K562 (cell line): ENCODE data around the gene GALNS. TPM values are rescaled to one million over a fixed set of nuclear protein-coding genes. Genes with fewer than 3 reads are reported as not detected.
A peak's percentile ranks its signal among the peaks of the same experiment; 100 is the strongest.

ENCODE experiments used
- BACH1 ChIP-seq: fragments of 200-800 bp; sonication (Bioruptor generic); IDR thresholded peaks from 2 replicates; pipeline ENCODE4 v1.6.1; 2016; ENCODE audit warnings: missing genetic modification characterization, missing compliant biosample characterization
- BHLHE40 ChIP-seq: IDR thresholded peaks from 2 replicates; pipeline ENCODE4 v1.6.1; 2011; ENCODE audit warnings: low read length, improper control_type of control experiment
- CBFB ChIP-seq: sonication (generic); formaldehyde crosslinking; IDR thresholded peaks from 2 replicates; pipeline ENCODE4 v1.4.0; 2020; ENCODE audit warnings: mild to moderate bottlenecking, missing genetic modification reagents
- FOXK2 ChIP-seq, 2 experiments: fragments of 450-650 bp; IDR thresholded peaks in 1 of 2; conservative IDR thresholded peaks in 1 of 2; 2 replicates each; pipeline ENCODE4 v1.6.1; 2016; ENCODE audit warnings: low read depth in 2 of 2, mild to moderate bottlenecking in 1 of 2
- ILF3 ChIP-seq: fragments of 450-650 bp; IDR thresholded peaks from 2 replicates; pipeline ENCODE4 v1.6.1; 2018; ENCODE audit warnings: antibody characterized with exemption, mild to moderate bottlenecking, moderate library complexity, borderline replicate concordance
- KAT2B ChIP-seq: IDR thresholded peaks from one replicate; pipeline ENCODE4 v1.6.1; 2012; ENCODE audit warnings: low read depth, mild to moderate bottlenecking, control low read depth, inconsistent platforms, low read length, moderate library complexity
- NCOA6 ChIP-seq: fragments of 450-650 bp; IDR thresholded peaks from 2 replicates; pipeline ENCODE4 v1.6.1; 2017; ENCODE audit warnings: mild to moderate bottlenecking
- PCBP2 ChIP-seq: fragments of 200-400 bp; formaldehyde crosslinking; IDR thresholded peaks from 2 replicates; pipeline ENCODE4 v1.6.1; 2018; ENCODE audit warnings: low read length, low read depth, mild to moderate bottlenecking, moderate library complexity; ENCODE audit not compliant: poor library complexity, severe bottlenecking
- POLR2AphosphoS2 ChIP-seq: IDR thresholded peaks from 2 replicates; pipeline ENCODE4 v1.6.1; 2012; ENCODE audit warnings: low read length, improper control_type of control experiment
- RUNX1 ChIP-seq: sonication (generic); IDR thresholded peaks from 2 replicates; pipeline ENCODE4 v1.6.1; 2016; ENCODE audit warnings: antibody characterized with exemption, low read depth
- SIX5 ChIP-seq, 2 experiments: IDR thresholded peaks; 2 replicates each; pipeline ENCODE4 v1.6.1; 2011; ENCODE audit warnings: low read length in 2 of 2, borderline replicate concordance in 1 of 2, low read depth in 1 of 2, mild to moderate bottlenecking in 1 of 2, moderate library complexity in 1 of 2; ENCODE audit not compliant: insufficient read depth in 1 of 2
- SMAD3 ChIP-seq: fragments of 450-650 bp; formaldehyde crosslinking; conservative IDR thresholded peaks from 2 replicates; pipeline ENCODE4 v1.4.0; 2020; ENCODE audit warnings: mild to moderate bottlenecking
- SP2 ChIP-seq: IDR thresholded peaks from 2 replicates; pipeline ENCODE4 v1.6.1; 2011; ENCODE audit warnings: mild to moderate bottlenecking, low read depth, low read length, moderate library complexity; ENCODE audit not compliant: poor library complexity, severe bottlenecking; ENCODE audit errors: extremely low read depth
- VEZF1 ChIP-seq: fragments of 200-800 bp; sonication (Bioruptor generic); IDR thresholded peaks from 2 replicates; pipeline ENCODE4 v1.6.1; 2017; ENCODE audit warnings: missing genetic modification characterization, missing compliant biosample characterization
- ZBTB7A ChIP-seq: IDR thresholded peaks from 2 replicates; pipeline ENCODE4 v1.6.1; 2011; ENCODE audit warnings: low read depth, mild to moderate bottlenecking, low read length, moderate library complexity, borderline replicate concordance; ENCODE audit not compliant: control insufficient read depth
- ZNF12 ChIP-seq: sonication (generic); formaldehyde crosslinking; IDR thresholded peaks from 2 replicates; pipeline ENCODE4 v1.4.0; 2020; ENCODE audit warnings: mild to moderate bottlenecking, missing genetic modification reagents
- ZNF655 ChIP-seq: fragments of 250-450 bp; sonication (Bioruptor Pico); IDR thresholded peaks from 2 replicates; pipeline ENCODE4 v1.5.0; 2021
- ZNF695 ChIP-seq: fragments of 450-650 bp; formaldehyde crosslinking; IDR thresholded peaks from 2 replicates; pipeline ENCODE4 v1.4.0; 2020; ENCODE audit warnings: mild to moderate bottlenecking, moderate library complexity
- ZNF785 ChIP-seq: fragments of 250-450 bp; sonication (Bioruptor Pico); IDR thresholded peaks from 2 replicates; pipeline ENCODE4 v1.4.0; 2020; ENCODE audit warnings: mild to moderate bottlenecking
- polyA plus RNA-seq, 8 experiments: library from polyadenylated mRNA; depleted of rRNA in 4 of 8; stranded (reverse) in 5 of 8; unstranded in 3 of 8; fragments of >200 nt; fragmentation: Nextera tagmentation in 2 of 8; fragmentation: Illumina TruSeq in 1 of 8; extraction: Ambion mirVana in 2 of 8; extraction: Trizol in 1 of 8; gene quantifications; 2 replicates each; pipeline versions ENCODE4 v1.2.1 to v1.2.3, GENCODE V29; 2011 to 2014; ENCODE audit warnings: inconsistent platforms in 1 of 8, missing spikeins in 1 of 8
- total RNA-seq, 7 experiments: library from RNA; depleted of rRNA in 6 of 7; stranded (reverse); fragments of >200 nt in 6 of 7; fragmentation: Illumina TruSeq in 2 of 7; extraction: Trizol in 2 of 7; gene quantifications; 2 replicates each; pipeline versions ENCODE4 v1.2.1 to v1.2.3, GENCODE V29; 2011 to 2021; ENCODE audit warnings: low replicate concordance in 1 of 7
- TF ChIP-seq, protein P1 (sequence below): fragments of 450-650 bp; conservative IDR thresholded peaks from 2 replicates; pipeline ENCODE4 v1.6.1; 2016; ENCODE audit warnings: missing genetic modification characterization, low read depth, mild to moderate bottlenecking, missing compliant biosample characterization, moderate library complexity
- TF ChIP-seq, protein P2 (sequence below): fragments of 250-450 bp; sonication (Bioruptor Pico); IDR thresholded peaks from 2 replicates; pipeline ENCODE4 v1.8.0; 2022; ENCODE audit warnings: inconsistent platforms
- TF ChIP-seq, protein P3 (sequence below), 3 experiments: IDR thresholded peaks in 2 of 3; conservative IDR thresholded peaks in 1 of 3; 2 replicates each; pipeline ENCODE4 v1.5.1; 2011 to 2012; ENCODE audit warnings: low read length in 3 of 3, mild to moderate bottlenecking in 3 of 3, control low read depth in 2 of 3, improper control_type of control experiment in 1 of 3, inconsistent platforms in 1 of 3, low read depth in 1 of 3, mixed read lengths in 1 of 3, moderate library complexity in 1 of 3; ENCODE audit not compliant: insufficient read depth in 2 of 3

The GALNS gene
- total and polyA plus RNA-seq, 9 of the 15 experiments (the other 6 are each of a cell fraction or from before 2014, with no cell fraction given): 0.38 to 13.2 (median 4.3) TPM

- no peak for TF ChIP-seq ZNF695 (CRISPR knock-in tag)
- no peak for TF ChIP-seq CBFB (CRISPR knock-in tag)
- no peak for TF ChIP-seq KAT2B
- no peak for TF ChIP-seq POLR2AphosphoS2
- TF ChIP-seq ZNF12: no peak
- no peak for TF ChIP-seq NCOA6
- TF ChIP-seq SMAD3: no peak
- no peak for TF ChIP-seq ILF3
- no peak for TF ChIP-seq SIX5 (IDR thresholded peaks at IDR 0.05; ENCODE audit: borderline replicate concordance in 1 of 2, insufficient read depth in 1 of 2, low read depth in 1 of 2, low read length in 2 of 2)
- no peak for TF ChIP-seq FOXK2 (conservative IDR thresholded peaks at IDR 0.05 in 1 of 2, IDR thresholded peaks at IDR 0.05 in 1 of 2; ENCODE audit: low read depth in 2 of 2)
- TF ChIP-seq, protein P1, sequence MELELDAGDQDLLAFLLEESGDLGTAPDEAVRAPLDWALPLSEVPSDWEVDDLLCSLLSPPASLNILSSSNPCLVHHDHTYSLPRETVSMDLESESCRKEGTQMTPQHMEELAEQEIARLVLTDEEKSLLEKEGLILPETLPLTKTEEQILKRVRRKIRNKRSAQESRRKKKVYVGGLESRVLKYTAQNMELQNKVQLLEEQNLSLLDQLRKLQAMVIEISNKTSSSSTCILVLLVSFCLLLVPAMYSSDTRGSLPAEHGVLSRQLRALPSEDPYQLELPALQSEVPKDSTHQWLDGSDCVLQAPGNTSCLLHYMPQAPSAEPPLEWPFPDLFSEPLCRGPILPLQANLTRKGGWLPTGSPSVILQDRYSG (tag): 0 out of 2 replicates have a peak, but pooled peaks have one; percentile 40
- TF ChIP-seq RUNX1: no peak
- no peak for TF ChIP-seq PCBP2
- TF ChIP-seq ZNF785: no peak
- no peak; the same call in 1 of the 2 replicates for TF ChIP-seq ZBTB7A
- TF ChIP-seq VEZF1 (CRISPR knock-in tag): peak; percentile 48; the same call in 1 of the 2 replicates
- no peak for TF ChIP-seq SP2
- no peak for TF ChIP-seq ZNF655 (CRISPR knock-in tag)
- TF ChIP-seq, protein P2, sequence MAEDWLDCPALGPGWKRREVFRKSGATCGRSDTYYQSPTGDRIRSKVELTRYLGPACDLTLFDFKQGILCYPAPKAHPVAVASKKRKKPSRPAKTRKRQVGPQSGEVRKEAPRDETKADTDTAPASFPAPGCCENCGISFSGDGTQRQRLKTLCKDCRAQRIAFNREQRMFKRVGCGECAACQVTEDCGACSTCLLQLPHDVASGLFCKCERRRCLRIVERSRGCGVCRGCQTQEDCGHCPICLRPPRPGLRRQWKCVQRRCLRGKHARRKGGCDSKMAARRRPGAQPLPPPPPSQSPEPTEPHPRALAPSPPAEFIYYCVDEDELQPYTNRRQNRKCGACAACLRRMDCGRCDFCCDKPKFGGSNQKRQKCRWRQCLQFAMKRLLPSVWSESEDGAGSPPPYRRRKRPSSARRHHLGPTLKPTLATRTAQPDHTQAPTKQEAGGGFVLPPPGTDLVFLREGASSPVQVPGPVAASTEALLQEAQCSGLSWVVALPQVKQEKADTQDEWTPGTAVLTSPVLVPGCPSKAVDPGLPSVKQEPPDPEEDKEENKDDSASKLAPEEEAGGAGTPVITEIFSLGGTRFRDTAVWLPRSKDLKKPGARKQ (CRISPR knock-in tag): no peak
- TF ChIP-seq, protein P3, sequence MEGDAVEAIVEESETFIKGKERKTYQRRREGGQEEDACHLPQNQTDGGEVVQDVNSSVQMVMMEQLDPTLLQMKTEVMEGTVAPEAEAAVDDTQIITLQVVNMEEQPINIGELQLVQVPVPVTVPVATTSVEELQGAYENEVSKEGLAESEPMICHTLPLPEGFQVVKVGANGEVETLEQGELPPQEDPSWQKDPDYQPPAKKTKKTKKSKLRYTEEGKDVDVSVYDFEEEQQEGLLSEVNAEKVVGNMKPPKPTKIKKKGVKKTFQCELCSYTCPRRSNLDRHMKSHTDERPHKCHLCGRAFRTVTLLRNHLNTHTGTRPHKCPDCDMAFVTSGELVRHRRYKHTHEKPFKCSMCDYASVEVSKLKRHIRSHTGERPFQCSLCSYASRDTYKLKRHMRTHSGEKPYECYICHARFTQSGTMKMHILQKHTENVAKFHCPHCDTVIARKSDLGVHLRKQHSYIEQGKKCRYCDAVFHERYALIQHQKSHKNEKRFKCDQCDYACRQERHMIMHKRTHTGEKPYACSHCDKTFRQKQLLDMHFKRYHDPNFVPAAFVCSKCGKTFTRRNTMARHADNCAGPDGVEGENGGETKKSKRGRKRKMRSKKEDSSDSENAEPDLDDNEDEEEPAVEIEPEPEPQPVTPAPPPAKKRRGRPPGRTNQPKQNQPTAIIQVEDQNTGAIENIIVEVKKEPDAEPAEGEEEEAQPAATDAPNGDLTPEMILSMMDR (IDR thresholded peaks at IDR 0.05 in 2 of 3, conservative IDR thresholded peaks at IDR 0.05 in 1 of 3; ENCODE audit: insufficient read depth in 2 of 3, low read depth in 1 of 3, low read length in 3 of 3): no peak
- no peak for TF ChIP-seq BACH1 (tag)
- peak; percentile 86 for TF ChIP-seq BHLHE40
Measured at GRCh38 chr16:88871349-88871702, 14.6 kb upstream of the GALNS start (continued).
